22Rv1 (cell line): ENCODE measurements around the gene DENND1A.

ENCODE experiments used
- H3K27ac ChIP-seq: fragments of 450-650 bp; 2 replicates; pipeline ENCODE4 v1.5.1; 2017
- ZFX ChIP-seq: fragments of 450-650 bp; IDR thresholded peaks from 2 replicates; pipeline ENCODE4 v1.6.1; 2017; ENCODE audit warnings: antibody characterized with exemption, borderline replicate concordance
- TF ChIP-seq, protein P1 (sequence below): fragments of 450-650 bp; IDR thresholded peaks from 2 replicates; pipeline ENCODE4 v1.5.1; 2017; ENCODE audit warnings: mild to moderate bottlenecking

The DENND1A gene

DNA sequence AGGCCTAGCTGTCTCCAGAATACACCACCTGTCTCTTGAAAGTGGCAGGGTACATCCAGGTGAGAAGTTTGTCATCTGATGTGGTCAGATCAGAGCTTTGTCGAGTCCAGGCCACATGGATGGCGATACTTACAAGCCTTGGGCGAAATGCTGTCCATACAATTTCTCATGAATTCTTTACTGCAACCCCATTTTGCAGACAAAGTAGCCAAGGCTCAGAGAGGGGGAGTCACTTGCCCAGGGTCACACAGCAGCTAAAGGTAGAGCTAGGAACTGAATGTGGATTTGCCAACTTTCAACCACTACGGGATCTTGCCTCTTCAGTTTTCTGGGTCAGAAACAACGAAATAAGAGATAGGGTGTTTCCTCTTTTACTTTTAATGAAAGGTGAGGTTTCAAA is 538.7 kb downstream of the DENND1A start:
- TF ChIP-seq, protein P1, sequence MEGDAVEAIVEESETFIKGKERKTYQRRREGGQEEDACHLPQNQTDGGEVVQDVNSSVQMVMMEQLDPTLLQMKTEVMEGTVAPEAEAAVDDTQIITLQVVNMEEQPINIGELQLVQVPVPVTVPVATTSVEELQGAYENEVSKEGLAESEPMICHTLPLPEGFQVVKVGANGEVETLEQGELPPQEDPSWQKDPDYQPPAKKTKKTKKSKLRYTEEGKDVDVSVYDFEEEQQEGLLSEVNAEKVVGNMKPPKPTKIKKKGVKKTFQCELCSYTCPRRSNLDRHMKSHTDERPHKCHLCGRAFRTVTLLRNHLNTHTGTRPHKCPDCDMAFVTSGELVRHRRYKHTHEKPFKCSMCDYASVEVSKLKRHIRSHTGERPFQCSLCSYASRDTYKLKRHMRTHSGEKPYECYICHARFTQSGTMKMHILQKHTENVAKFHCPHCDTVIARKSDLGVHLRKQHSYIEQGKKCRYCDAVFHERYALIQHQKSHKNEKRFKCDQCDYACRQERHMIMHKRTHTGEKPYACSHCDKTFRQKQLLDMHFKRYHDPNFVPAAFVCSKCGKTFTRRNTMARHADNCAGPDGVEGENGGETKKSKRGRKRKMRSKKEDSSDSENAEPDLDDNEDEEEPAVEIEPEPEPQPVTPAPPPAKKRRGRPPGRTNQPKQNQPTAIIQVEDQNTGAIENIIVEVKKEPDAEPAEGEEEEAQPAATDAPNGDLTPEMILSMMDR, result no peak
- TF ChIP-seq ZFX, result no peak
- no peak overlapping the region for H3K27ac ChIP-seq

DNA sequence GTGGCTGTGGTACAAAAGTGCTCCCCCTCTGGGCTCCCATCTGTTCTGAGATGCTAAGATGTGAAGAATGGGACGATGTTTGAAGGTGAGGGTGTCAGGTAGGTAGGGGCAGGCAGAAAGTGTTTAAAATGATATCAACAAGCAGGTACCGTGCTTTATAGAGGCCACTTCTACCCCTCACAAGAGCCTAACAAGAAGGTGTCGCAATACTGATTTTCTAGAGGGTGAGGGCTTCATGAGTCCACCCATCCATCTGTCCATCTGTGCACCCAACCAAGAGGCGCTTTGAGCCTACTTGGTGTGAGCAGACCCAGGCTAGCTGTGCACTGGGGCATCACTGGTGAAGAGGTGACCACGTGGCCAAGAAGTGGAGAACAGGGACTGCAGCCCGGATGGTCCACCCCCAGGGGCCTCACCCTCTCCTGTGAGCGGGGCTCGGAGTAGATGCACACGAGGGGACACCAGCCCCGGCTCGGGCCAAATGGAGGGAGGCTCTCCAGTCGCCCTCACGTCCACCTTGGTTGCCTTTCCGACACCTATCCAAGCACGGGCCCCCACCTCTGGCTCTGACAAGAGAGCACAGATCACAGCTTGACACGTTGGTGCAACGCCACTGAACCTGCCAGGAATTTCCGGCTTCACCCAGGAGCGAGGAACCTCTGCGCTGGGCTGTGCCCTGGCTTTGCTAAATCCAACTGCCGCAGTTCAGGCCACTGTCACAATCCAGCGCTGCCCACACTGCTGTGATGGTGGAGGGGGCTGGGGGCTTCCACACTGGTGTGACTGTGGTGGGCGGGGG is 539.4 kb downstream of the DENND1A start:
- no peak for TF ChIP-seq ZFX
- TF ChIP-seq, protein P1, result no peak
- no peak overlapping the region for H3K27ac ChIP-seq

DNA sequence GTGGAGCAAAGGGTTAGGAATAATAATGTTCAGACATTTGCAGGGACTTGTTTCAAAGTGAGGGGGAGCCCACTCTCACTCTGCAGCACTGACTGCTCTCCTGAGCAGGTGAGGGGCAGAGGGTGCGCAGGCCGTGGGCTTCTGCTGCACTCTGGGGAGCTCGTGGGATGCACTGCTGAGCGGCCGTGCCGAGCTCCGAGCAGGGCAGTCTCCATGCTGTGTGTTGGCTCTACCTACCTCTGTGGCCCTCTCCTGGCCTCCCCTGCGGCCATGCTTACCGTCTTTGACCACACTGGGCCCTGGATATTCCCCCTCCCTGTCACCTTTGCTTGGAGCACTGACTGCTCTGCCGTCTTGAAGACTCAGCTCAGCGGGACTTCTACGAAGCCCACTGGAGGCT is 540.2 kb downstream of the DENND1A start:
- TF ChIP-seq ZFX, result no peak
- TF ChIP-seq, protein P1, result no peak
- H3K27ac ChIP-seq, result no peak overlapping the region

DNA sequence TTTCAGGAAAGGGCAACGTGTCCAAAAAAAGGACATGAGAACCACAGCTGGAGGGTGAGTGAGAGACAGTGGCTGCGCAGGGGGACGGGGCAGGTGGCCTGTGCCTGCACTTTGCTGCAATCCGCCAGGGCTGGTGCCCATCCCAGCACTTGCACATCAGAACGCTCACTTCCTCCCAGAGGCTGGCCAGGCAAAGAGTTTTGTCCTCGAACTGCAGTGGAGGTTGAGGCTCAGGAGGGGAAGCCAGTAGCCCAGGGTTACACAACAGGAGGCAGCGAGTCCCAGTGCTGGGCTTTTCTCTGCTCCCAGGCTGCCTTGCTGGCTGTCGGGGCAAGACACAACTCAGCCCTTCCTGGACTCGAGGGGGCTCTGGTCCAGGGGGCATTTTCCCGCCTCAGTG is 540.9 kb downstream of the DENND1A start:
- TF ChIP-seq ZFX, result no peak
- TF ChIP-seq, protein P1, result no peak
- no peak overlapping the region for H3K27ac ChIP-seq

DNA sequence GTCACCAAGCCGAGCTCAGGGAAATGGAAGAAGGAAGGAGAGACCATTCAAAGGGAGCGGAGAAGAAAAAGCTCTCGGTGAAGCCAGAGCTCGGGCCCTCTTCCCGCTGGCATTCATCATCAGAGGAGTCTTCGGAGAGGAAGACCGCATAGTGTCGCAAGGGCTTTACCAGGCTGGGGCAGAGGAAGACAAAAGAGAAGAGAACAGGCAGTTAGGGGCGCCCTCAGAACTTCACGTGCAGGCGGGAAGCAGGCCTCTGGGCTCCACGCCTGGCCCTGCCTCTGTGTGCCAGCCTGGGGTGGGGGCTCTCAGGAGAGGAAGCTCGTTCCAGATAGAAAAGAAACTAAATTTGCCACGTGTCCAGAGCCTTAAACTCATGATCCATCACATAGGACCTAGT is 542.2 kb downstream of the DENND1A start:
- no peak overlapping the region for H3K27ac ChIP-seq
- TF ChIP-seq ZFX, result no peak
- TF ChIP-seq, protein P1, result no peak

DNA sequence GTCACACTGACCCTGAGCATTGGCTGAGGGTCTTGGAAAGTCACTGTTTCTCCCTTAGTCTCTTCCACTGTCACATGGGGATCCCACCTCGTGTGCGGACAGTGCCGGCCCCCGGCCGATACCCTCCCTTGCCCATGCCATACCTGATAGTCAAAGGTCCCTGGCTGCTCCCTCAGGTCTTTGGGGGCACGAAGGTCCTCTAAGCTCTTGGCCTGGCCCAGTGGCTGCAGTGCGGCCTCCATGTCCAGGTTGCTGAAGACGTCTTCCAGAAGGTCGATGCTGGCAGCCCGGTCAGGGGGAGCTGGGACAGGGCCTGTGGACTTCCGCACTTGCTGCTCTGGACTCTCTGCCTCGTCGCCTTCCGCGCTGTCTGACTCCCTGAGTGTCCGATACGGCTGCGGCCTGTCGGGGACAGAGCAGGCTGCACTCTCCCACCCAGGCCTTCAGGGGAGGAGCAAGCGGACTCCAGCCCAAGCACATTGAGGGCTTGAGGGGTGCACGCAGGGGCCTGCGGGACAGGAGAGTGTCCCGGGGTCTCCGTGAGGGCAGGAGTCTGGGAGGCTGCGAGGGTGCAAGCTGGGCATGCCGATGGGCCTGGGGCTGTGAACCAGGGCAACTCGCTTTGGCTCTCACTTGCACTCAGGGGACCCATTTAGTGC is 546.3 kb downstream of the DENND1A start:
- H3K27ac ChIP-seq, result no peak overlapping the region
- no peak for TF ChIP-seq ZFX
- TF ChIP-seq, protein P1, result no peak
